PFSK-1 (cell line): ENCODE results near the gene TXNRD3.

ENCODE experiments used
- FOXP2 ChIP-seq: optimal IDR thresholded peaks from 2 replicates; pipeline ENCODE3; 2011; ENCODE audit warnings: borderline replicate concordance, control low read depth, inconsistent platforms; ENCODE audit not compliant: insufficient read depth; ENCODE audit errors: extremely low read length, extremely low read depth
- POLR2AphosphoS5 ChIP-seq: IDR thresholded peaks from 2 replicates; pipeline ENCODE4 v1.6.1; 2012; ENCODE audit warnings: low read depth, mild to moderate bottlenecking, control low read depth, low read length, moderate library complexity
- SIN3A ChIP-seq: IDR thresholded peaks from 2 replicates; pipeline ENCODE4 v1.6.1; 2012; ENCODE audit warnings: mild to moderate bottlenecking, low read length, moderate library complexity, borderline replicate concordance; ENCODE audit not compliant: insufficient read depth
- TAF1 ChIP-seq: IDR thresholded peaks from 2 replicates; pipeline ENCODE4 v1.6.1; 2012; ENCODE audit warnings: low read length, control low read depth, borderline replicate concordance; ENCODE audit not compliant: insufficient read depth
- TF ChIP-seq, protein P1 (sequence below), 2 experiments: IDR thresholded peaks; 2 replicates each; pipeline versions ENCODE4 v1.6.1 to v1.8.0; 2011 to 2012; ENCODE audit warnings: low read depth in 2 of 2, low read length in 2 of 2, control low read depth in 1 of 2, inconsistent platforms in 1 of 2, mild to moderate bottlenecking in 1 of 2, moderate library complexity in 1 of 2; ENCODE audit not compliant: insufficient read depth in 1 of 2

Gene TXNRD3

DNA sequence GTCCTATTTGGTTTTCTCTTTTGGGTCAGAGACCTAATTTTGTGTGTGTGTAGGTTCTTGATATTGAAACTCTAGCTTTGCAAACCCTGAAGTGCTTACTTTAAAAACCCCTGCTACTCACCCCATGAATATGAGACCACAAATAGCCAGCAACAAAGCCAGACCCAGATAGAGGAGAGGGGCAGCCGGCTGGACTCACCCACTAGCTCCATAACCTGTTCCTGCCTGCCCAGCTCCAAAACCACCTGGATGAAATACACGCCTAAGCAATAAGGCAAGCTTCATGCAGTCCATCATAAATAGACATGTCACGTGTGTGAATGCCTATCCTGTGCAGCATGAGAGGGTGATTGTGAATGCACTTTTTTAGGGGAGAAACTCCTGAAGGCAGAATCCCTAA is 3.7 kb upstream of the TXNRD3 start:
- TF ChIP-seq TAF1, result no peak

DNA sequence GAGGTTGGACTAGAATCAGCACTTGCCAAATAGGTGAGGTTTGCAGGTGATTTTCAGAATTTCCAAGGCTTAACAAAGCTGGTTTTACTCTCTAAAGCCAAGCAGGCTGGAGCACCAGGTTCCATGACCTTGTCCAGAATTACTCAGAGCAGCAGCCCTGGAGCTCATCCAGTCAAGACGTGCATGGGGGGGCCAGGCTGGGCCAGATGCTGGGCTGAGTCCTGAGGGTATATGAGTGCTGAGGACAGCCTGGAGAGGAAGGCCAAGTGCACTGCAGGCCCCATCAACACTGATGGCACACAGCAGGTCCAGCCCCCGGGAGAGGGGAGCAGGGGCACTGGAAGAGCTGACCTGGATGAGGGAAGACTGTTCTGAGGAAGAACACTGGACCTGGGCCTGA is 3.0 kb upstream of the TXNRD3 start:
- TF ChIP-seq POLR2AphosphoS5 (no peak), FOXP2 (no peak), SIN3A (no peak), TAF1 (no peak)
- TF ChIP-seq, protein P1, sequence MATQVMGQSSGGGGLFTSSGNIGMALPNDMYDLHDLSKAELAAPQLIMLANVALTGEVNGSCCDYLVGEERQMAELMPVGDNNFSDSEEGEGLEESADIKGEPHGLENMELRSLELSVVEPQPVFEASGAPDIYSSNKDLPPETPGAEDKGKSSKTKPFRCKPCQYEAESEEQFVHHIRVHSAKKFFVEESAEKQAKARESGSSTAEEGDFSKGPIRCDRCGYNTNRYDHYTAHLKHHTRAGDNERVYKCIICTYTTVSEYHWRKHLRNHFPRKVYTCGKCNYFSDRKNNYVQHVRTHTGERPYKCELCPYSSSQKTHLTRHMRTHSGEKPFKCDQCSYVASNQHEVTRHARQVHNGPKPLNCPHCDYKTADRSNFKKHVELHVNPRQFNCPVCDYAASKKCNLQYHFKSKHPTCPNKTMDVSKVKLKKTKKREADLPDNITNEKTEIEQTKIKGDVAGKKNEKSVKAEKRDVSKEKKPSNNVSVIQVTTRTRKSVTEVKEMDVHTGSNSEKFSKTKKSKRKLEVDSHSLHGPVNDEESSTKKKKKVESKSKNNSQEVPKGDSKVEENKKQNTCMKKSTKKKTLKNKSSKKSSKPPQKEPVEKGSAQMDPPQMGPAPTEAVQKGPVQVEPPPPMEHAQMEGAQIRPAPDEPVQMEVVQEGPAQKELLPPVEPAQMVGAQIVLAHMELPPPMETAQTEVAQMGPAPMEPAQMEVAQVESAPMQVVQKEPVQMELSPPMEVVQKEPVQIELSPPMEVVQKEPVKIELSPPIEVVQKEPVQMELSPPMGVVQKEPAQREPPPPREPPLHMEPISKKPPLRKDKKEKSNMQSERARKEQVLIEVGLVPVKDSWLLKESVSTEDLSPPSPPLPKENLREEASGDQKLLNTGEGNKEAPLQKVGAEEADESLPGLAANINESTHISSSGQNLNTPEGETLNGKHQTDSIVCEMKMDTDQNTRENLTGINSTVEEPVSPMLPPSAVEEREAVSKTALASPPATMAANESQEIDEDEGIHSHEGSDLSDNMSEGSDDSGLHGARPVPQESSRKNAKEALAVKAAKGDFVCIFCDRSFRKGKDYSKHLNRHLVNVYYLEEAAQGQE (IDR thresholded peaks at IDR 0.05; ENCODE audit: insufficient read depth in 1 of 2, low read depth in 2 of 2, low read length in 2 of 2), result no peak

DNA sequence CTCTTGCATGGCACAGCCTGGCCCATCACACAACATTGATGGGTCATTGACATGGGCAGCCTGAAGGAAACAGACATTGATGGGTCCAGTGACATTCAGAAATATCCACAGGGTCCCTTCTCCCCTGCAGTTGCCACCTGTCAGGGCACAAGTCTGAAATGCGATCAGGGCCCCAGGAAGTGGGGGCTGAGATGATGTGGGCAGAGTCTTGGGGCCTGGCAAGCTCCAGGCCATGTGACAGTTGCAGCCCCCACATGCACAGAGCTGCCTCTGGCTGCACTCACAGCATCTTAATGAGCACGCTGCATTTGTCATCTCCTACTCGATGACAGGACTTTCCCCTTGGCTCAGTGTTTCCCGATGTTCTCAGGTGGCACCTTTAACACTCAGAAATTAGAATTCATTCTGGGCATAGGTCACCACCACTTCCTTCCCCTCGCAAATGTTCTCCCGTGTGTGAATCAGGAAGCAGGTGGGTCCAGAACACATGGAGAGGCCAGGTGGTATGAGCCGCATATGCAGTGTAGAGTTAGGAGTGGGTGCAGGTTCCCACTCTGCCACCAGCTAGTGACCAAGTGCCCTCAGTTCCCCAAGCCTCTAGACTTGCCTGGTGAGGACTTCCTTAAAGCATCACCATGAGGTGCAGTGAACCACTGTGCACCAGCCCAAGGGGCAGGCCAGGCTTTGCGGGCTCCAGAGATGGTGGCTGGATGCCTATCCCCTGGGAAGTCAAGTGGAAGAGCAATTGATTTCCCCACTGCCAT is 1.6 kb upstream of the TXNRD3 start:
- TF ChIP-seq, protein P1 (IDR thresholded peaks at IDR 0.05; ENCODE audit: insufficient read depth in 1 of 2, low read depth in 2 of 2, low read length in 2 of 2), result no peak
- TF ChIP-seq FOXP2 (no peak), POLR2AphosphoS5 (no peak), SIN3A (no peak), TAF1 (no peak)

DNA sequence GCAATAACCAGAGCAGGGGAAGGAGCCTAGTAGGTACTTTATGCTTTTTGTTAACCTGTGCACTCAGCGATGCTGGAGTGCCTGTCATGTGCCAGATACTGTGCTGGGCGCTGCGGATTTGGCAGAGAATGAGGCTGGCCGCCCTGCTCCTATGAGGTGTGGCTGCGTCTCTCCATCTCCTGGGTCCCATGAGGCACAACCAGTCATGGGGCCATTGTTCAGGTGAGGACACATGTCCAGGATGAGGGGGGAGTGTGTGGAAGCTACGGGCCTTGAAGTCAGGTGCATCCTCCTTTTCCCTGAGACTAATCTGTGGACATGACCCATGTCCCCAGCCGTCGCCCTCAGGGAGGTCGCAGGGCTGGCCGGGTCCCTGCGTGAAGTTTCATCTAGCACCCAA is 963 bp upstream of the TXNRD3 start:
- no peak for TF ChIP-seq POLR2AphosphoS5
- TF ChIP-seq TAF1, result no peak
- TF ChIP-seq, protein P1 (IDR thresholded peaks at IDR 0.05; ENCODE audit: insufficient read depth in 1 of 2, low read depth in 2 of 2, low read length in 2 of 2), result no peak
- no peak for TF ChIP-seq FOXP2
- TF ChIP-seq SIN3A, result no peak

DNA sequence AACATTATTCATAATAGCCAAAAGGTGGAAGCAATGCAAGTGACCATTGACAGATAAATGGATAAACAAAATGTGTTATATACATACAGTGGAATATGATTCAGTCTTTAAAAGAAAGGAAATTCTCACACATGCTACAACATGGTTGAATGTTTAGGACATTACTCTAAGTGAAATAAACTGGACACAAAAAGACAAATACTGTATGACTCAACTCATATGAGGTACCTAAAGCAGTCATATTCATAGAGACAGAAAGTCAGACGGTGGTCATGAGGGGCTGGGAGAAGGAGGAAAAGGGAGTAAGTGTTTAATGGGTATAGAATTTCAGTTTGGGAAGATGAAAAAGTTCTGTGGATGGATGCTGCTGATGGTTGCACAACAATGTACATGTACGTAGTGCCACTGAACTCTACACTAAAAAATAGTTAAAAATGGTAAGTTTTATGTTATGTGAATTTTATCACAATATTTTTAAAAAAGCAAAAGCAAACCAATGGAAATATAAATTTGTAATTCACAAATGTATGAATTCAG is 5.3 kb downstream of the TXNRD3 start:
- TF ChIP-seq POLR2AphosphoS5 (no peak), SIN3A (no peak), TAF1 (no peak), FOXP2 (no peak)
- TF ChIP-seq, protein P1 (IDR thresholded peaks at IDR 0.05; ENCODE audit: insufficient read depth in 1 of 2, low read depth in 2 of 2, low read length in 2 of 2), result no peak
